ENCODE results near the gene HEATR9.

HEATR9 gene

GRCh38 chr17:35856603-35857002 lies 12.1 kb downstream of the HEATR9 start:
- DNase-seq = no peak

DNA sequence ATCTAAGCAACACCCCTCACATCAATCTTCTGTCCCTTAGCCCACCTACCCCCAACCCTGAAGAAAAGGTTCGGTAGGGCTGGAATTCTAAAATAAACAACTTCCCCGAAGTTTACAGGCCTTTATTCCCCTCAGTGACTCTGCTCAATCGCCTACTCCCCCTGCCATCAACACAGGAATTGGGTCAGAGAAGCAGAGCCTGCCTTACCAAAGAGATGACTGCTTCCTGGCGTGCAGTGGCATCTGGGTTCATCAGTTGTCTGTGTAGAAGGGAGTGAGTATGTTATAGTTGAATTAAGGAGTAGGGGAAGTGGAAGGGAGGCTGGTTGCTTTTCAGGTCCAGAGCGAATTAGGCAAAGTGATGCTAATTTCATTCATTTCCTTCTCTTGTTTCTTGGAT lies 12.7 kb downstream of the HEATR9 start:
- no peak for DNase-seq

- DNase-seq = peak; percentile 85
These were observed 19.0 kb downstream of the HEATR9 start for GRCh38 chr17:35849469-35850348.

- DNase-seq = no peak
These were observed 20.9 kb downstream of the HEATR9 start for GRCh38 chr17:35847633-35848373.

DNA sequence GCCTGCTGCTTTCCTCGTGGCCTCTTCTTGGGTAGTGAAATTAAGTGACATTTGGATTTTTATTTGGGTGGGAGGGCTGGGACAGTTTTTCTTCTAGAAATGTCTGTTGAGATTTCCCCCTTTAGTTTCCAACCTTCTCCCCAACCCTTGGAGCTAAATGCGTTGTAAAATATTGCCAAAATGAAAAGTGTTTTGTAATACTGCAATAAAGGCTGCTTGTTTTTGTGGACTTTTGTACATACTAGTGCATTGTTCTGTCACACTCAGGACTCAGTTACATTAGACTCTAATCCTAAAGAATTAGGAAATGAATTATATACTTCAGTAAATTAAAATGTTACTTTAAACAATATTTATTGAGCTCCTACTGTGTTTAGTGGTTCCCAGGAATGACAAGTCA lies 21.7 kb downstream of the HEATR9 start:
- DNase-seq = no peak

DNA sequence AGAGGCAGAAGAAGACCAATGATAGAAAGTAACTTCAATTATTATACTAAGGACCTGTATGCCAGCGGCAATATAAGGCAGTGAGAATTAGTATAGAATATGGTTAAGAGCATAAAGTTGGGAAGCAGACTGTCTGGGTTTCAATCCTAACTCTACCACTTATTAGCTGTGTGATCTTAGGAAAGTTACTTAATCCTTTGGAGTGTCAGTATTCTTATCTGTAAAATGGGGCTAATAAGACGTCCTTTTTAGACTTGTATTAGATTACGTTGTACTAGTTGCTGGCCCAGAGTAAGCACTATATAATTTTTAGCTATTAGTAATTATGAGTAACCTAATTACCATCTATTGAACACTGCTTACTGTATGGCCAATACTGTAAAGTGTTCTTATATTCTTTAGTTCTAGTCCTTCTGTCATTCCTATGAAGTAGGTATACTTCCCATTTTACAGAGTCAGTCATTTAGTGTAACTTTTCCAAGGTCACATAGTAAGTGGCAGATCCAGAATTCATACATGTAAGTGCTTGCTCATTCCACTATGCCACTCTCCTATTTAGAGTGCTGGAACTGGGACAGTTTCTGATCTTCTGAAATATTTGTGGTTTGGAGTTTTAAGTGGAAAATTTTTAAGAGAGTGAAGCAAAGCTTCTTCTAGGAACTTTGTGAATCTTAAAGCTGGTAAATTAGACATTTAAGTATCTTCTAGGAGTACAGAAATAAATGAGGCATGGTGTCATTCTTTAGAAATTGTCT lies 22.5 kb downstream of the HEATR9 start:
- DNase-seq = no peak

GRCh38 chr17:35844547-35844946 lies 24.1 kb downstream of the HEATR9 start:
- DNase-seq = no peak

DNA sequence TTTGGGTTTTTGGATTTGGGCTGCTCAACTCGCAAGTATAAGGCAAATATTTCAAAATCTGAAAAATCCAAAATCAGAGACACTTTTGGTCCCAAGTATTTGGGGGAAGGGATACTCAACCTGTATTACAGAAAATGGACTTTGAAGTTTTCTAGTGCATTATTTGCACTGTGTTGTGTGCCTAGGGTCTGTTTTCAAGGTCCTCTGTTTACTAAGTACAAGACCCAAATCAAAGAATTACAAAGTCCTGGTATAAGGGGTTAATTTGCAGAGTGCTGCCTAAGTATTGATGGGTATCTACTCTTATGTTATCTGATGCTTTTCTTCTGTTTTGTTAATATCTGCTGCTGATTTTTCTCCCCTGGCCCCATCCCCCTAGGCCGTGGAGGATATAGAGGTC lies 25.0 kb downstream of the HEATR9 start:
- no peak for DNase-seq

DNA sequence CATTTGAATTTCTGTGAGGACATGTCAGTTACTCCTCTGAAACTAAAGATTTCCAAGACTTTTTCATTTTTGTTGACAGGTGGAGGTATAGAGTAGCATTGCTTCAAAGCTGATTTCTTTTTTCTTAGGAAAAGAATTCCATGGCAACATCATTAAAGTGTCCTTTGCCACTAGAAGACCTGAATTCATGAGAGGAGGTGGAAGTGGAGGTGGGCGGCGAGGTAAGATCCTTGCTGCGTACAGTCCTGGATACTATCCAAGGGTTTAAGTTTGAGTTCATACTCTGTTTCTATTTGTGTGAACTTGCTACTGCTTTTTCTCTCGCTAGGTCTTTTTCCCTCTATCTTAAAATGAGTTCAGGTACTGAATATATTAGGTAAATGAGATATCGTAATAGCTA lies 26.5 kb downstream of the HEATR9 start:
- no peak for DNase-seq

GRCh38 chr17:35841505-35841904 lies 27.2 kb downstream of the HEATR9 start:
- DNase-seq = no peak

DNA sequence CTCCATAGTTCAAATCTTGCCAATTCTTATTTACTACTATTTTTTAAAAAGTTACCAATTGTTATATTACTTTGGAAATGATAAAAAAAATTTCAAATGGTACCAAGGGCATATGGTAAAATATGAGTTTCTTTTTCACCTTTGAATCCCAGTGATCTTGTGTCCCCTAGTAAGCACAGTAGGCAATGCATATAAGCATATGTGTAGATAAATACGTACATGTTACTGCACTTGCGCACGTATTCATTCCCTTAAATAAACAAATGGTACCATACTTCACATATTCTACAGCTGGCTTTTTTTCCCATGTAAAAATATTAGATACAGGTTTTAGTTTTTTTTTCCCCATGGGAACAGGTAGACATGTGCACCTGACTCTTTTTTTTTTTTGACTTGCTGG lies 27.6 kb downstream of the HEATR9 start:
- DNase-seq = no peak

DNA sequence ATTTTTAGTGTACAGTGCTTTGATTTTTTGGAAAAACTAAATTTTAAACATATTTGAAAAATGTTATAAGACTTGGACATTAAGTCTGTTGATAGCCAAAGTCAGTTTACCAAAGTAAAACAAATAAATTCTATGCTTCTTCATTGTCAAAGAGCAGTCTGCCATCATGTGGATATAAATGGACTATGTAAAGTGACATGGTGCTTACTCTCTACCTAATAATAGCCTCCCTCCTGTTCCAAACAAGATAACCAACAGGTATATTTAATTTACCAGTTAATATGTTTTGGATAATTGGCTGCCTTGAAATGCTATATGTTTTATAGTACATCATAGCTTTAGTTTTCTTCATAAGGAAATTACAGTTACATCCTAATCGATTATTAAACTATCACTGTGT lies 43.5 kb downstream of the HEATR9 start:
- DNase-seq = no peak

DNA sequence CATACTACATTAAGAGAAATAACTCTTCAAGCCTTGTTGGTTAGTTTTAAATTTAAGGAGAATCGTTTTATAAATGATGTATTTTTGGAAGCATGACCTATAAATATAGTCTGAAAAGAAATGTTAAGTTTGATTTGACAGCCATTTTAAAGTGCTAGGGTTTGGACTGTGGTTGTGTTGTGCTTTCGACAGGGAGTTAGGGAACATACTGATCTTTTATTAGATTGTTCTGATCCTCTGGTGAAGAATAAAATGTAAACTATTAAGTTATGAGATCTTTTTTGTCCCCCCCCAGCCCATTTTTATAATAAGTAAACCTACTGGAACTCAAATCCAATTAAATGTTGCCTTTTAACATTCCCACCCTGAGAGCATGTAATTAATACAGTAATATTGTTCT lies 47.4 kb downstream of the HEATR9 start:
- no peak for DNase-seq

- DNase-seq = no peak
These were observed 49.2 kb downstream of the HEATR9 start for GRCh38 chr17:35819455-35819854.

DNA sequence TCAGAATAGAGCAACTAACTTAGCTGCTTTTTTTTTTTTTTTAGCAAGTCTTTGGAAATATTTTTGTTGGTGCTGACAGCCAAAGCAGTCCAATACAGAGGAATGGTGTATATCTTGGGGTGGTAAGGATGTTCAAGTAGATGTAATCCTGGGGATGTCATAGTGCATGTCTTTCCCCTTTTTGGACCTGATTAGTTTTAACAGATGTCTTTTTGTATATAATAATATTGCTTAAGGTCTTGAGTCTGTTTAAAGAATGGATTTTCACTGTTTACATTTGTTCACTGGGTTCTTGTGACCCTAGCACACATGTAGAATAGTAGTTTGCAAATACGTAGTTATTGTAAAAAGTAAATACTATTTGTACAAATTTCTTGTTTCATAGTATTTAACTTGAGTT lies 51.5 kb downstream of the HEATR9 start:
- no peak for DNase-seq

- no peak for DNase-seq
These were observed 52.0 kb downstream of the HEATR9 start for GRCh38 chr17:35816723-35817122.

DNA sequence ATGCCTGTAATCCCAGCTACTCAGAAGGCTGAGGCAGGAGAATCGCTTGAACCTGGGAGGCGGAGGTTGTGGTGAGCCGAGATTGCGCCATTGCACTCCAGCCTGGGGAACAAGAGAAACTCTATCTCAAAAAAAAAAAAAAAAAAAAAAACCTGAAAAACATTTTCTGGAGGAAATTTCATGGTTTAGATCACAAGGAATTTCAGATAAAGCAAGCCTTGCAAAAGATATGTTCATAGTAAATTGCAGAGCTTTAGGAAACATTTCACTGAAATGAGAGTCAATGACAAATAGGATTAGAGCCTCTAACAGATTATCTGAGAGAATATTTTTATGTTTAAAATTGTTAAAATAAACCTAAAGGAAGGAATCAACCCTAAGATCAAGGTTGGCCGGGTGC lies 56.2 kb downstream of the HEATR9 start:
- no peak for DNase-seq

- no peak for DNase-seq
These were observed 56.9 kb downstream of the HEATR9 start for GRCh38 chr17:35811759-35812158.

DNA sequence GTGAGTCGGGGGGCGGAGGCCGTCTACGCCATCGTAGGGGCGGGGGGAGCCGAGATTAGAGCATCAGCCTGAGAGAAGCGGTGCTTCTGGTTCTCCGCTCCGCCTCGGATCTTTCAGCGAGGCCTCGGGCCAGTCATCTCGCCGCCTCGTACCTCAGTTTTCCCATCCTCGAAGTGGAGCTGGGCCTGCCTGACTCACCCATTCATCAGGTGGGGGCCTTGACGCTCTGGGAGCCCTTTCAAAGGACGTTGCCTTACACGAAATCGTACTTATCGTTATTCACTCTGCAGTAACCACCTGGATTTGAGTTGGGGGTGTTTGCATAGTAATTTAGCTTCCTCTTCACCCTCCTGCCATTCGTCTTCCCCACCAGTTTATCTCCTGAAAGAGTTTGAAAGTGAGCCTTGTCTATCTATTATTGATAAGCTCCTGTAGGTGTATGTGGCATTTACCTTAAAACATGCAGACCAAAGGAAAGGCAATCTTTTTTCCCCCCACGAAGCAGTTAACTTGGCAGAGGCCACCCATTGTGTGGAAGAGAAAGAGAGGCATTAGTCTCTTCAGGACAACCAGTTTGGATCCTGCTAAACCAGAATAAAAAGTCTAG lies 58.7 kb downstream of the HEATR9 start:
- no peak for DNase-seq

DNA sequence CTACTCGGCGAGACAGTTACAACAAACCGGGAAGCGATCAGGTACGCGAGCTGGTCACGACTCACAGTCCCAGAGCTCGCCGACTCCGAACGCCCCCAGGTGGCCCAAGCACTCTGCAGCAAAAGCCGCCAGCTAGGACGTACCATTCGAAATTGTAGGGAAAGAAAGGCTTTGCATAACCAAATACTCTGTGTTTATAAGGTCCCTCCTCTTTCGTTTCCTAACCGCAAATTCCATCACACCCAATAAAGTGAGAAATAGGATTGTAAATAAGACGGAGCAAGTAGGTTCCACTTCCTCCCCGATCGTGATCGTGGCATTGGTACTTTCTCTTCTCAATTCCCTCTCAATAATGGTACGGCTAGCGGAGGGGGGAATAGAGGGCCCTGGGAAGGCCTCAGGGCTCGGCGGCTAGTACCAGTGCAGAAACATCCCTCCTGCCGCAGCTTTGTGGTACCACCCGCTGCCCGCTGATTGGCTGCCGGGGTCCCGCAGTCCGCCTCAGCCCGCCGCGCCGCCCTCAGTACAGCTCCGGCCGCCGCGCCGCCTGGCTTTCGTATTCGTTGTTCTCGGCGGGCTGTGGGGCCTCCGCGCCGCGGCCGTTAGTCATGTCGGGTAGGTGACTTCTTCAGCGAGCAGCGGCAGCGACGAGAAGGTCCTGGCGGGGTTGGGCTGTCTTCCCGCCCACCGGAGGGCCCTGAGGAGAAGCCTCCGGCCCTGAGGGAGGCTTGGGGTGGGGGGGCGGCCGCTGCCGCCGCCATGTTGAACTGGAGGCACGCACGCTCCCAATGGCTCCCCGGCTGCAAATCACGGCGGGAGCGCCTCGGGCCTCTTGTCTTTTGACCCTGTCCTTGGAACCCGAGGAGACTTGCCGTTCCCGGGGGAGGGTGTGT lies 59.5 kb downstream of the HEATR9 start, which contains the start of gene TAF15:
Gene TAF15 (plus strand): TSS at position 523 of the 893 bp plus-strand sequence. CDS start 86 bp downstream, at position 609.
- peak; percentile 99 for DNase-seq

DNA sequence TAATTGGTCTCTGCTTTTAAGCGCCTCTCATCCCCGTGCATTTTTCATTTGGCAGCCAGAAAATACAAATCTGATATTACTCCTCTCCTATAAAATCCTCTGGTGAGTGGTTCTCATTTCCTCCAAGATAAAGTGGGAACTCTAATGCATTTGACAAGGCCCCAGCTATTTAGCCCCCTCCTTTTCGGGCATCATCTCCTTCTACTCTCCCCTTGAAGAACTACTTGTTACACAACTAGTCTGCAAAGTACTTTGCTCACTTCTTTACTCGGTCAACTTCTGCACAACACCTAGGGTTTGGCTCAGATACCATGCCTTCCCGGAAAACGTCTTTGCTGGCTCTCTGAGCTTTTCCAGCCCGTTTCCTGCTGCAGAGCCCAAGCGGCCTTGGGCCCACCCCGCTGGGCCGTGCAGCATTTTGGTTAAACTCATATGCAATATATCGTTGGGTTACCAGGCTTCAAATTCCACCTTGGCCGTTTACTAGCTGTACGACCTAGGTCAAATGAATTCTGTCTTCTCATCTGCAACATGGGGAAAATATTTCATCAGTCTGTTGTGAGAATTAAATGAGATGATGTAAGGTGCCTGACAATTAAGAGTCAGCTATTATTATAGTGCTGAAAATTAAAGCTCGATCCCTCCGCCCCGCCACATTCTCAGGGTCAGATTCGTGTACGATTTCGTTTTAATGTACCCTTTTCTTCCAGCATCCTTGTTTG lies 60.3 kb downstream of the HEATR9 start:
- DNase-seq = no peak

Data from NCI-H82 (cell line).